Esophagus muscularis mucosa (tissue), 3 donors: ENCODE data around the gene ANKRD11.

Experiments used
- CTCF ChIP-seq, 3 experiments: fragments of 200-600 bp in 2 of 3; fragments of 450-650 bp in 1 of 3; sonication (generic) in 2 of 3; IDR thresholded peaks; one replicate each; pipeline ENCODE4 v1.5.1; 2017 to 2019; ENCODE audit warnings: antibody characterized with exemption in 3 of 3, mild to moderate bottlenecking in 2 of 3, moderate library complexity in 1 of 3
- POLR2A ChIP-seq: fragments of 450-650 bp; IDR thresholded peaks from one replicate; pipeline ENCODE4 v1.6.1; 2017; ENCODE audit warnings: antibody characterized with exemption, moderate library complexity, mild to moderate bottlenecking, low read depth

GRCh38 chr16:89402962-89403361 is 87.4 kb downstream of the ANKRD11 start:
- TF ChIP-seq CTCF (IDR thresholded peaks at IDR 0.05): no peak
- TF ChIP-seq POLR2A: no peak
